ENCODE results near the gene AMPD3.

DNA sequence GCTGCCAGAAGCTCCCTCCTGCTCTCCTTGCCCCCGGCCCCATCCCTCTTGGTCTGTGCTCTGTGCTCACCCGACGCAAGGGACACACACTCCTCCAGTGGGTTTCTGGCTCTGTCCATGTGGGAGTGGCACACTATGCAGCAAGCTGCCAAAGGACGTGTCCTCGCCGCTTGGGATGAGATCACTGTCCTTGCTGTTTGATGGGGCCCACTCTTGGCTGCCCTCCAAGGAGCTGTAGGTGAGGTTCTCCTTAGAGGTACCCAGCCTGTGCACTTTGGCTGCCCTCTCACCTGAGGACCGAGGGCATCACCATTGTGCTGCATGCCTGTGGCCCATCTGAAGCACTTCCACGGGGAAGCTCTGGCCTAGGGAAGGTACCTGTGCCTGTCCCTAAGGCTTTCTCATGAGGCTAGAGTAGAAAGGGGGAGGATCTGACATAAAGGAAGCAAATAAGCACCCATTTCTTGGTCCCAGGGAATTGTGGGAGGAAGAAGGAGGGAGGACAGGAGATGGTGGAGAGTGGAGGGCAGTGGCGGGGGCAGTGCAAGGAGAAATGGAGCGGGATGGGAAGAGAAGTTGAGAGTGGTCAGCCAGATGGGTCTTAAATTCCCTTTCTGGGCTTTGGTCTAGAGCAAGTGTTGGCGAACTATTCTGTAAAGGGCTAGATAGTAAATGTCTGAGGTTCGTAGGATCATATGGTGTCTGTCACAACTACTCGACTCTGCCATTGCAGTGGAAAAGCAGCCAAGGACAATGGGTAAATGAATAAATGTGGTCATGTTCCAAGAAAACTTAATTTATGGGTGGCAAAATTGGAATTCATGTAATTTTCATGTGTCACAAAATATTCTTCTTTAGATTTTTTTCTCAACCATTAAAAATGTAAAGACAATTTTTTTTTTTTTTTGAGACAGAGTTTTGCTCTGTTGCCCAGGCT lies 47.0 kb upstream of the AMPD3 start:
- TF ChIP-seq EP300 (IDR thresholded peaks at IDR 0.05; ENCODE audit: borderline replicate concordance) (no peak), ZBTB7A (IDR thresholded peaks at IDR 0.05; ENCODE audit: low read depth) (no peak), NFIC (IDR thresholded peaks at IDR 0.05) (no peak), CREB1 (IDR thresholded peaks at IDR 0.05; ENCODE audit: low read depth) (no peak), YY1 (IDR thresholded peaks at IDR 0.05; ENCODE audit: low read depth) (no peak), TCF12 (IDR thresholded peaks at IDR 0.05; ENCODE audit: low read depth) (no peak), RAD21 (IDR thresholded peaks at IDR 0.05; ENCODE audit: low read depth) (no peak), EGR1 (IDR thresholded peaks at IDR 0.05) (no peak), CEBPB (IDR thresholded peaks at IDR 0.05) (no peak), TAF1 (IDR thresholded peaks at IDR 0.05; ENCODE audit: low read depth) (no peak), FOXM1 (IDR thresholded peaks at IDR 0.05; ENCODE audit: borderline replicate concordance, low read depth) (no peak)
- TF ChIP-seq, protein P1, sequence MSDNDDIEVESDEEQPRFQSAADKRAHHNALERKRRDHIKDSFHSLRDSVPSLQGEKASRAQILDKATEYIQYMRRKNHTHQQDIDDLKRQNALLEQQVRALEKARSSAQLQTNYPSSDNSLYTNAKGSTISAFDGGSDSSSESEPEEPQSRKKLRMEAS (IDR thresholded peaks at IDR 0.05): no peak
- TF ChIP-seq, protein P2, sequence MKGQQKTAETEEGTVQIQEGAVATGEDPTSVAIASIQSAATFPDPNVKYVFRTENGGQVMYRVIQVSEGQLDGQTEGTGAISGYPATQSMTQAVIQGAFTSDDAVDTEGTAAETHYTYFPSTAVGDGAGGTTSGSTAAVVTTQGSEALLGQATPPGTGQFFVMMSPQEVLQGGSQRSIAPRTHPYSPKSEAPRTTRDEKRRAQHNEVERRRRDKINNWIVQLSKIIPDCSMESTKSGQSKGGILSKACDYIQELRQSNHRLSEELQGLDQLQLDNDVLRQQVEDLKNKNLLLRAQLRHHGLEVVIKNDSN (IDR thresholded peaks at IDR 0.05): no peak
- TF ChIP-seq, protein P3, sequence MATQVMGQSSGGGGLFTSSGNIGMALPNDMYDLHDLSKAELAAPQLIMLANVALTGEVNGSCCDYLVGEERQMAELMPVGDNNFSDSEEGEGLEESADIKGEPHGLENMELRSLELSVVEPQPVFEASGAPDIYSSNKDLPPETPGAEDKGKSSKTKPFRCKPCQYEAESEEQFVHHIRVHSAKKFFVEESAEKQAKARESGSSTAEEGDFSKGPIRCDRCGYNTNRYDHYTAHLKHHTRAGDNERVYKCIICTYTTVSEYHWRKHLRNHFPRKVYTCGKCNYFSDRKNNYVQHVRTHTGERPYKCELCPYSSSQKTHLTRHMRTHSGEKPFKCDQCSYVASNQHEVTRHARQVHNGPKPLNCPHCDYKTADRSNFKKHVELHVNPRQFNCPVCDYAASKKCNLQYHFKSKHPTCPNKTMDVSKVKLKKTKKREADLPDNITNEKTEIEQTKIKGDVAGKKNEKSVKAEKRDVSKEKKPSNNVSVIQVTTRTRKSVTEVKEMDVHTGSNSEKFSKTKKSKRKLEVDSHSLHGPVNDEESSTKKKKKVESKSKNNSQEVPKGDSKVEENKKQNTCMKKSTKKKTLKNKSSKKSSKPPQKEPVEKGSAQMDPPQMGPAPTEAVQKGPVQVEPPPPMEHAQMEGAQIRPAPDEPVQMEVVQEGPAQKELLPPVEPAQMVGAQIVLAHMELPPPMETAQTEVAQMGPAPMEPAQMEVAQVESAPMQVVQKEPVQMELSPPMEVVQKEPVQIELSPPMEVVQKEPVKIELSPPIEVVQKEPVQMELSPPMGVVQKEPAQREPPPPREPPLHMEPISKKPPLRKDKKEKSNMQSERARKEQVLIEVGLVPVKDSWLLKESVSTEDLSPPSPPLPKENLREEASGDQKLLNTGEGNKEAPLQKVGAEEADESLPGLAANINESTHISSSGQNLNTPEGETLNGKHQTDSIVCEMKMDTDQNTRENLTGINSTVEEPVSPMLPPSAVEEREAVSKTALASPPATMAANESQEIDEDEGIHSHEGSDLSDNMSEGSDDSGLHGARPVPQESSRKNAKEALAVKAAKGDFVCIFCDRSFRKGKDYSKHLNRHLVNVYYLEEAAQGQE (IDR thresholded peaks at IDR 0.05; ENCODE audit: low read depth): no peak
